ENCODE data around the gene LPCAT1.
"Not testable (repeated sequence)": the region's sequence is repeated elsewhere in the genome, so short reads cannot be mapped to it uniquely, and the experiment has no call there.

LPCAT1 gene

DNA sequence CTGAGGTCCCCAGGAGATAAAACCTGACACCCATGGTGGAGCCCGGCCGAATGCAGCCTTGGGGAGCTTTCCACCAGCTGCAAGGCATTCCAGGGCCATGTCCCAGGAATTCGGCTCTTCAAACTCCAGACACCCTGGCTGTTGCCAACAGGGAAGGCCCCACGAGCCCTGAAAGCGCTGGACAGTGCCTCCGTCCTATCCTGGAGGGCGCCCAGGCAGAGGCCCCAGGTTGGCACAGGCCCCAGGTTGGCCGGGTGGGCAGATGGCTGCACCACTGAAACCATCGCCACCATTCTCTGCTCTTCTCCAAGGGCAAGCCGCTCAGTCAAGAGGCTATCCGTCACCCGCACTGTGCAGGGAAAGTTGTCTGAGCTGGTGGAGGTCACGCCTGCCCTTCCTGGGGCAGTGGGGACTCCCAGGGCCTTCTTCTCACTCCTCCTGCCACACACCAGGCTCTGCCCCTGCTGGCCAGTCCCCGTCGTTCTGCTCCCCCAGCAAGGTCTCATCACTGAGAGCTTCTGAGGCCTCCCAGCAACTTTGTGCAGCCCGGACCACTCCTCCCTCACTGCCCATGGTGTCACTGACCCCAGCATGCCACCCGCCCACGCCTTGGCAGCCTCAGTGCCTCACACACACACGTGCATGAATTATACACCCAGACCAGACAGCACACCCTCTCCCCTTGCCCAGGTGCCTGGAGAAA lies 99.7 kb downstream of the LPCAT1 start:
- no peak for DNase-seq

DNA sequence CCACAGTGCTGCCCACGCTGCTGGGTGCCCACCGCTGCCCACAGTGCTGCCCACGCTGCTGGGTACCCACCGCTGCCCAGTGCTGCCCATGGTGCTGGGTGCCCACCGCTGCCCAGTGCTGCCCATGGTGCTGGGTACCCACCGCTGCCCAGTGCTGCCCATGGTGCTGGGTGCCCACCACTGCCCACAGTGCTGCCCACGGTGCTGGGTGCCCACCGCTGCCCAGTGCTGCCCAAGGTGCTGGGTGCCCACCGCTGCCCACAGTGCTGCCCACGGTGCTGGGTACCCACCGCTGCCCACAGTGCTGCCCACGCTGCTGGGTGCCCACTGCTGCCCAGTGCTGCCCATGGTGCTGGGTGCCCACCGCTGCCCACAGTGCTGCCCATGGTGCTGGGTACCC lies 101.2 kb downstream of the LPCAT1 start:
- not testable (repeated sequence) for DNase-seq

DNA sequence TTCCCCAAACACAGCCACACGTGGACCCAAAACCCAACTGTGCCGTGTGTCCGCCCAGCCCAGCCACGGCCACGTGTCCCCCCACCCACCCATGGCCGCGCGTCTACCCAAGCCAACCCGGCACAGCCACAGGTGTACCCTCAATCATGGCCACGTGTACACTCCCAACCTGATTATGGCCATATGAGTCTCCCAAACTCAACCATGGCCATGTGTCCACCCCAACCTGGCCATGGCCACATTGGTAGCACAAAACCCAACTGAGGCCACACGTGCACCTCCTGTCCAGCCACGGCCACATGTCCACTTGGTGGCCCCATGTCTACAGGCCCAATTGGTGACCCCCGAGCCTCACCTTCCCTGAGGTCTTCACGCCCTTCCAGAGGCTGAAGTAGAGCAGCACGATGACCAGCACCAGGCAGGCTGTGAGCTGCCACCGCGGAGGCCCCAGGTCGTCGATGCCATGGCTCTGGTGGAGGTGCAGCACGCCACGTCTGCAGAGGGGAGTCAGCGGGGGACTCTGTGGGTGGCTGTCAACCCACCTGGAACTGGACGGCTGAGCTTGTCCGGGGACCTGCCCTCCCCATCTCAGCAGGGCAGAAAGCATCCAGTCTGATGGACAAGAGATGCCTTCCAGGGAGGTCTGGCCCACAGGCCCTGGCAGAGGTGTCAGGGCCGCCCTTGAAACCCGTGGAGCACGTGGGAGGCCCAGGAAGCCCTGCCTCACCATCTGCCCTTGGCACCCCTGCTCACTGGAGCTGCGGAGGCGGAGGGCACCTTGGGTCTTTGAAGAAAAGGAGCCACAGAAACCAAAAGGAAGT lies 102.0 kb downstream of the LPCAT1 start:
- DNase-seq: no peak

DNA sequence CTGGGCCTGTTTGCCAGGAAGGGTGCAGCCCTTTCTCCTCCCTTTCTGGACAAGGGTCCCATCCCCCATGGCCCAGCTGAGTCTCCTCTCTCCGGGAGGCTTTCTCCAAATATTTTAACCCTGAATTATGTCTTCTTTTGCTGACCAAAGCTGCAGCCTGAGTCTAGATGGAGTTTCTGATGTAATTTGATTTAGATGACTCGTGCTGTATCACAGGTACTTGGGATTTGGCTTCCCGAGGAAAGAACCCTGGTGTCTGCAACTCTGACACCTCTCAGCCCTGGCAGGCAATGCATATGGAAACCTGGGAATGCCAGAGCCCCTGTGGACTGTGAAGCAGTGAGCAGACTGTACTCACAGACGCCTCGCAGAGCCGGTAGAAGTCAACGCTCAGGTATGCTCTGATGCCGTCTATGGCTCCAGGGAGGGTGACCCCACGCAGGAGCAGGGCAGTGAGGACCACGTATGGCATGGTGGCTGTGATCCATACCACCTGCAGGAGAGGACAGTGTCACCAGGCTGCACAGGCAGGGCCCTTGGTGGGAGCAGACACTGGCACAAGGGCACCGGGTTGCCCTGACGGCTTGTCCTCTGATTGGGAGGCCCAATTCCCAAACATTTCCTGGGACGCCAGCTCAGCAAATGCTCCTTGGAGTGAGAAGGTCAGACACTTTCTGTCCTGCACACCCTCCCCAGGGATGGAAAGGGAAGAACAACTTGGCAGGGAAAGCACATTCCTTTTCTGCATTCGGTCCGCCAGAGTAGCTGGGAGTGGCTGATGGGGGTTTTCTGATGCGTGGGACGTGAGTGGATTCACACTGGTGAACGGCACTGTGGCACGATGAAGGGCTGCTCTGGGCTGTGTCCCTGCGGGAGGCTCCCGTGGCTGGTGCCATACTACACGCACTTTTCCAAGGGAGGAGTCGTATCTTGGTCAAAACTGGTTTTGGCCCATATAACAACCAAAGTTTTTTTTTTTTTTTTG lies 103.3 kb downstream of the LPCAT1 start:
- DNase-seq: no peak

DNA sequence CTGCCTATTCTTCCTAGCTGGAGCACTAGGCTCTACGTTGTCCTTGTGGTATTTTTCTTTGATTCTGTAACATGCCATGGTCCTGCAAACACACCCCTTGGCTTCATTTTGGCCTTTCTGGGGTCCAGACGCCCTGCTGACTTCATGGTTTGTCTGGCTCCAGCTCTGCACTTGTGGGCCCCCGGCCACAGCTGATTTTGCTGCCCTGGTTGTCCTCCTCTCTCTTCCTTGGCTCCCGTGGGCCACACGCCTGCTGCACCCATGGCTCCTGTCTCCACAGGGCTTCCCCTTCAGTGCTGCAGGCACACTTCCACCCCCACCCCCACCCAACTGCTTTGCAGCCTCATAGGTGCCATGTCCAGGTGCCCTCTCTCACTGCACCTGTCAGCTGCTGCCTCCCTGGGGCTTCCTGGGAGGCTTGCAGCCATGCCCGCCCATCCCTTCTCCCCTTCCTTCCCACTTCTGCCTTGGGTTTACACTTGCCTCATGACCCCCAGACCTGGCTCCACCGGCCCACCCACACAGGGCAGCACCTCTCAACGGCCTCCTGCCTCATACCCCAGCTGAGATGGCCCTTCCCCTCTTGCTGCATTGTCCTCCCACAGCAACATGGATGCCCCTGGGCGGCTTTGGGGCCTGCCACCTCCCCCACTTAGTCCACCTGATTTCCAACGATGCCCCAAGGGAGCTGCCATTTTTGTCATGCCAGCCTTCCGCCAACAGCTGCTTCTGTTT lies 104.1 kb downstream of the LPCAT1 start:
- no peak for DNase-seq

DNA sequence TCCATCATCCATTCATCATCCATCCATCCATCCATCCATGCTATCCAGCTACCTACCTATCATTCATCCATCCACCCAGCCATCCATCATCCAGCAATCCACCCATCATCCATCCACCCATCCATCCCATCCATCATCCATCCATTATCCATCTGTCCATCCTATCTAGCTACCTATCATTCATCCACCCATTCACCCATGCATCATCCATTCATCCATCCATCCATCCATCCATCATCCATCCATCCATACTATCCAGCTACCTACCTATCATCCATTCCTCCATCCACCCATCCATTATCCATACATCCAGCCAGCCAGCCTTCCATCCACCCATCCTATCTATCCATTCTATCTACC lies 104.9 kb downstream of the LPCAT1 start:
- no peak for DNase-seq

DNA sequence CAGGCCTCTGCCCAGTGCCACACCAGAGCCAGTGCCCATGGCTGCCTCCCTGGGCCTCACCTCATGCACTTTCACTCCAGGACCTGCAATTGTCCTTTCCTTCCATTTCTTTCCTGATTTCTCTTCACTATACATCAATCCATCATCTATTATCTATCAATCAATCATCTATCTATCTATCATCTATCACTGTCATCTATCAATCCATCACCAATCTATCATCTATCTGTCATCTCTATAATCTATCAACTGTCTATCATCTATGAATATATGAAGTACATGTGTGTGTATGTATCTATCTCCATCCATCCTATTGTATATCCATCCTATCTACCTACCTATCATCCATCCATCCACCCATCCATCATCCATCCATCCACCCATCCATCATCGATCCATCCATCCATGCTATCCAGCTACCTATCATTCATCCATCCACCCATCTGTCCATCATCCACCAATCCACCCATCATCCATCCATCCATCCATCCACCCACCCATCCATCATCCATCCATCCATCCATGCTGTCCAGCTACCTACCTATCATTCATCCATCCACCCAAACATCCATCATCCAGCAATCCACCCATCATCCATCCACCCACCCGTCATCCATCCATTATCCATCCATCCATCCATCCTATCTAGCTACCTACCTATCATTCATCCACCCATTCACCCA lies 105.4 kb downstream of the LPCAT1 start:
- no peak for DNase-seq

GRCh38 chr5:1417586-1418225 lies 106.1 kb downstream of the LPCAT1 start:
- DNase-seq: no peak

DNA sequence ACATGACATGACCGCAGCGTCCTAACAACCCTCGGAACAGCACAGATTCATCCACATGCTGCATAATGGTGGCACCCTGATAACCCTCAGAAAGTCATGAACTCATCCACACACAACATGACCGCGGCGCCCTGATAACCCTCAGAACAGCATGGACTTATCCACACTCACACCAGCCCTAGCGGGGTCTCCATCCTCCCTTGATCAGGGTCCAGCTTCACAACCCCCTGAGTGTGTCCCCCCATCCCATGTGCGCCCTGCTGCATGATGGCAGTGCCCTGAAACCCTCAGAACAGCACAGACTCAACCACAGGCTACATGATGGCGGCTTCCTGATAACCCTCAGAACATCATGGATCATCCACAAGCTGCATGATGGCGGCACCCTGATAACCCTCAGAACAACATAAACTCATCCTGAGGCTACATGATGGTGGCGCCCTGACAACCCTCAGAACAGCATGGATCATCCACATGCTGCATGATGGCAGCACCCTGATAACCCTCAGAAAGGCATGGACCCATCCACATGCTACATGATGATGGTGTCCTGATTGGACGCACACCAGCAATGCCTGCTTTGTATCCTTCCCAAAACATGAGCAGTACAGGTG lies 106.8 kb downstream of the LPCAT1 start:
- no peak for DNase-seq

DNA sequence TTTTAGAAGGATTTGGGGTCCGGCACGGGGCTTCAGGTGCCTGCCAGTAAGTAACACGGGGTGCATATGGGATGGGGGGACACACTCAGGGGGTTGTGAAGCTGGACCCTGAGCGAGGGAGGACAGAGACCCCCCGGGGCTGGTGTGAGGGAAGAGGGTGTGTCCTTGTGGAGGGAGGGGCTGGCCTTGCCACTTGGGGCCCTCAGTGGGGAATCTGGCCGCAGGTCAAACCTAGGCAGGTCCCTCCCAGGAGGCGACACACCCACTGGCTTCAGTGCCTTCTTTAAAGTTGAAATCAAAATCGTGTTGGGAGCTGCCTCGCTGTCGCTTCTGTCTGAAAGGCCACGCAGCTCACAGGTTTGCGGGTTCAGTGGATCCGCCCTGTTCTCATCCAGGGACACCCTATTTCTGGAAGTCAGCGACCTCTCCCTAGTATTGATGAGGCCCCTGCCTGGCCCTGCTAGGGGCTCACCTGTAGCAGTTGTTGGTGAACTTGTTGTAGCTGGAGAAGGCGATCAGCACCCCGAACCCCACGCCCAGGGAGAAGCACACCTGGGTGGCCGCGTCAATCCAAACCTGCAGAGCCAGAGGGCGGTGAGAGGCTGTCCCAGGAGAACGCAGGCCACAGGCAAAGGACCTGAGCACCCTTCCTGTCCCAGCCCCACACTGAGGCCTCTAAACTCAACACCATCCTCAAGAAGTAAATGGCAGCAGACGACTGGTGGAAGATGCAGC lies 108.0 kb downstream of the LPCAT1 start:
- DNase-seq: no peak

GRCh38 chr5:1415059-1415425 lies 108.7 kb downstream of the LPCAT1 start:
- no peak for DNase-seq

DNA sequence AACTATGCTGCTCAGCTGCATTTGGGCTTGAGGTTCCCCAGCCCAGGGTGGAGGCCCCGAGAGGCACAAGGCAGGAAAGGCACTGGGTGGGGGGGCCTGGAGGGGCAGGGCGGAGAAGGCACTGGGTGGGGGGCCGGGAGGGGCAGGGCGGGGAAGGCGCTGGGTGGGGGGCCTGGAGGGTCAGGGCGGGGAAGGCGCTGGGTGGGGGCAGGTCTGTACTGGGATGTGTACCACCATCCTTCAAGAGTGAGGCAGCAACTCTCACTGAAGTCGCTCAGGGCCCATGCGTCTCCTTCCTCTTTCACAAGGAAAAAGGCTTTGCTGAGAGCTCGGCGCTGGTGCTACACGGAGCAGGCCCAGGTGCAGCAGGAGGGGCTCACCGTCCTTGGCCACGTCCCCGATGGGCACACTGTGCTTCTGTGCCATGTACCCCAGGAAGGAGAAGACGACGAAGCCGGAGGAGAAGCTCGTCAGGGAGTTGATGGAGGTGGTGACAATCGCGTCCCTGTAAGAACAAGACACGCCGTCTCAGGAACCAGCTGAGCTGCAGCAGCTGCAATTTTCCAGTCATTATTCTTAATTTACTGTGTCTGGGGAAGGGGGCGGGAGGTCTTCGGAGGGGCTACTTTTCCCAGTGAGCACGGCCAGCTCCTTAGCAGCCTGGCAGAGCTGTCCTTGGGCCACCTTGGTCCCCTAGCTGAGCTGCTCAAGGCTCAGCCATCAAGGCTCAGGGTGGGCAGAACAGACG lies 109.3 kb downstream of the LPCAT1 start:
- DNase-seq: peak in 2 of 4 experiments; percentile 16 to 20

DNA sequence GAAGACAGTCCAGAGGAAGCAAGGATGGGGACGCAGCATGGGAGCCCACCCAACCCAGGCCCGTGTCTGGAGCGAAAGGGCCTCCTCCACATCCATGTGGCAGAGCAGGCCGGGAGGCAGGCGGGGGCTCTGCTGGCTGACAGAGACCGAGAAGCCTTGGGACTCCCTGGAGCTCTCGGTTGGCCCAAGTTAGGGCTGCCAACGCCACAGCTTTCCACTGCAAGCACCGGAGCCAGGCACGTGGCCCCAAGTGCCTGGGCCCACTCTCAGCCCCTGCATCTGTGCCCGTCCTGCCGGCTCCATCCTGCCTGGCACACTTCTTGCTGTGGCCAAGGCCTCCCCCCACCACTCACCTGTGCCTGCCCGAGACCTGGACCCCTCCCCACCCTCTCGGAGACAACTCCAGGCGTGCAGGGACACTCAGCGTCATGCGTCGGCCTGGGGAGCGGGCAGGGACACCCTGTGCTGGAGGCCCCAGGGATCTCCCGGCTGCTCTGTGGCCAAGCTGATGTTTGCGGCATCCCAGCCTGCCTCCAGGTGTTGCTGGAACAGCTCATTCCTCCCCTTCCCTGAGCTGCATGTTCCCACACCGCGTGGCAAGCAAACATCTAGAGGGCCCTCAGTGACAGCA lies 110.0 kb downstream of the LPCAT1 start:
- no peak for DNase-seq

GRCh38 chr5:1413211-1413610 lies 110.5 kb downstream of the LPCAT1 start:
- no peak for DNase-seq

GRCh38 chr5:1412621-1413020 lies 111.1 kb downstream of the LPCAT1 start:
- no peak for DNase-seq

DNA sequence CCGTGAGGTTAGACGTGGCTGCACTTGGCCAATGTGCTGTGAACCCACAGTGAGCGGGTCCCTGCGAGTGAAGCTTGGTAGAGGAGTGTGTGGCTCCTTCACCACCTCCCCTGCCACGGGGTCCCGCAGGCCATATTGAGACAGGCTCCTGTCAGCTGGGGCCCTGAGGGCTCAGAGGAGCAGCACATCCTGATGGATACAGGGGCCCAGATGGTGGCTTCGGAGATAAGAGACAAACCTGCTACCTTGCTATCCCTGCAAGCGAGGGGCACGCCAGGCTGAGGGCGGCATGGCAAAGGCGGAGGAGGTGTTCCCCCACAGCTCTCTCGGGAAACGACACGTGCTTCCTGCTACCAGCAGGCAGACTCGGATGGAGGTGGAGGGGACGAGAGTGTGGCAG lies 111.6 kb downstream of the LPCAT1 start:
- DNase-seq: no peak
